Smooth muscle cell (in vitro differentiated cells): Measurements from ENCODE around the gene VEGFD. TPM values are rescaled to one million over a fixed set of nuclear protein-coding genes. Genes with fewer than 3 reads are reported as not detected.

Source experiments
- DNase-seq: peaks from one replicate; lab custom pipeline; 2025; ENCODE audit not compliant: unreplicated experiment; lab: John Stamatoyannopoulos, UW
- H2AFZ ChIP-seq: fragments of 200-600 bp; sonication (generic); 2 replicates; pipeline ENCODE4 v1.6.0; 2016; ENCODE audit warnings: antibody characterized with exemption, low read depth, mild to moderate bottlenecking
- H3F3A ChIP-seq: fragments of 200-600 bp; sonication (generic); 2 replicates; pipeline ENCODE4 v1.6.0; 2017; ENCODE audit warnings: antibody characterized with exemption, low read depth
- H3K27ac ChIP-seq: fragments of 200-600 bp; sonication (generic); 2 replicates; pipeline ENCODE4 v1.5.1; 2016; ENCODE audit warnings: low read depth, mild to moderate bottlenecking
- H3K27me3 ChIP-seq: fragments of 200-600 bp; sonication (generic); 2 replicates; pipeline ENCODE4 v1.6.1; 2016; ENCODE audit warnings: low read depth, mild to moderate bottlenecking
- H3K36me3 ChIP-seq: fragments of 200-600 bp; sonication (generic); 2 replicates; pipeline ENCODE4 v1.5.1; 2016; ENCODE audit warnings: low read depth
- H3K4me1 ChIP-seq: fragments of 200-600 bp; sonication (generic); 2 replicates; pipeline ENCODE4 v1.5.1; 2016; ENCODE audit warnings: low read depth
- H3K4me2 ChIP-seq: fragments of 200-600 bp; sonication (generic); 2 replicates; pipeline ENCODE4 v1.6.0; 2016; ENCODE audit warnings: mild to moderate bottlenecking
- H3K4me3 ChIP-seq: fragments of 200-600 bp; sonication (generic); 2 replicates; pipeline ENCODE4 v1.5.1; 2016; ENCODE audit warnings: mild to moderate bottlenecking
- H3K79me2 ChIP-seq: fragments of 200-600 bp; sonication (generic); 2 replicates; pipeline ENCODE4 v1.6.0; 2016; ENCODE audit warnings: low read depth, mild to moderate bottlenecking
- H3K9ac ChIP-seq: fragments of 200-600 bp; sonication (generic); 2 replicates; pipeline ENCODE4 v1.6.0; 2016; ENCODE audit warnings: low read depth
- H3K9me3 ChIP-seq: fragments of 200-600 bp; sonication (generic); replicated peaks from 2 replicates; pipeline ENCODE4 v1.5.1; 2016; ENCODE audit warnings: low read depth
- H4K20me1 ChIP-seq: fragments of 200-600 bp; sonication (generic); 2 replicates; pipeline ENCODE4 v1.6.0; 2016; ENCODE audit warnings: low read depth
- CTCF ChIP-seq: fragments of 200-600 bp; sonication (generic); IDR thresholded peaks from 2 replicates; pipeline ENCODE4 v1.5.1; 2017; ENCODE audit warnings: borderline replicate concordance, mild to moderate bottlenecking, antibody characterized with exemption; ENCODE audit not compliant: insufficient read depth, poor library complexity, severe bottlenecking
- WGBS: methylation state at CpG from one replicate; pipeline ENCODE4 v1.1.7; 2016; ENCODE audit warnings: low lambda C conversion rate; 5-methylcytosine and 5-hydroxymethylcytosine counted together
- polyA plus RNA-seq: library from polyadenylated mRNA; unstranded; fragments of >200 nt; fragmentation: Nextera tagmentation; extraction: Ambion mirVana; gene quantifications from 2 replicates; pipeline ENCODE4 v1.2.1, GENCODE V29; 2016
- total RNA-seq: library from RNA; depleted of rRNA; stranded (reverse); fragments of >200 nt; gene quantifications from 2 replicates; pipeline ENCODE4 v1.2.3, GENCODE V29; 2014

VEGFD gene, protein sequence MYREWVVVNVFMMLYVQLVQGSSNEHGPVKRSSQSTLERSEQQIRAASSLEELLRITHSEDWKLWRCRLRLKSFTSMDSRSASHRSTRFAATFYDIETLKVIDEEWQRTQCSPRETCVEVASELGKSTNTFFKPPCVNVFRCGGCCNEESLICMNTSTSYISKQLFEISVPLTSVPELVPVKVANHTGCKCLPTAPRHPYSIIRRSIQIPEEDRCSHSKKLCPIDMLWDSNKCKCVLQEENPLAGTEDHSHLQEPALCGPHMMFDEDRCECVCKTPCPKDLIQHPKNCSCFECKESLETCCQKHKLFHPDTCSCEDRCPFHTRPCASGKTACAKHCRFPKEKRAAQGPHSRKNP
- total RNA-seq (0.90 TPM in 1 of 2 replicates, not detected in the other), polyA plus RNA-seq (0.38 and 0.72 TPM in 2 replicates)

- Histone ChIP-seq H3K4me3 (no peak within 1 kb of the TSS), H4K20me1 (no peaks in the 10 kb centered on the region), H3K27me3 (no peaks in the 10 kb centered on the region), H3K79me2 (no peaks in the 10 kb centered on the region), H3K4me2 (no peak within 1 kb of the TSS), H3K36me3 (no peaks in the 10 kb centered on the region), H3K9me3 (no peaks in the 10 kb centered on the region), H2AFZ (no peak within 1 kb of the TSS), H3K27ac (no peak within 1 kb of the TSS), H3K4me1 (no peaks in the 10 kb centered on the region), H3F3A (no peaks in the 10 kb centered on the region), H3K9ac (no peak within 1 kb of the TSS)
- TF ChIP-seq CTCF, result no peak
- DNase-seq, result no peak
- WGBS, result 63% methylated on average over 2 of the region's 2 CpGs
Observed at GRCh38 chrX:15384304-15384703, at the start of gene VEGFD. Gene VEGFD, minus strand, starts transcription at chrX:15384413. Its CDS starts 467 bp downstream, at chrX:15383946.

- H2AFZ ChIP-seq, result no peak overlapping the region
- H3K4me1 ChIP-seq, result no peaks in the 10 kb centered on the region
- no peak overlapping the region for H3K9ac ChIP-seq
- H3K27me3 ChIP-seq, result no peaks in the 10 kb centered on the region
- no peak for TF ChIP-seq CTCF
- DNase-seq, result no peak
- no peak overlapping the region for H3K27ac ChIP-seq
- H3K36me3 ChIP-seq, result no peaks in the 10 kb centered on the region
- H3K4me2 ChIP-seq, result no peak overlapping the region
- H4K20me1 ChIP-seq, result no peaks in the 10 kb centered on the region
- no peaks in the 10 kb centered on the region for H3K79me2 ChIP-seq
- H3F3A ChIP-seq, result no peaks in the 10 kb centered on the region
- H3K4me3 ChIP-seq, result no peak overlapping the region
- WGBS, result 75% methylated on average over 1 of the region's 1 CpG
- H3K9me3 ChIP-seq, result no peaks in the 10 kb centered on the region
Observed at GRCh38 chrX:15430584-15430983, 46.4 kb upstream of the VEGFD start.

DNA sequence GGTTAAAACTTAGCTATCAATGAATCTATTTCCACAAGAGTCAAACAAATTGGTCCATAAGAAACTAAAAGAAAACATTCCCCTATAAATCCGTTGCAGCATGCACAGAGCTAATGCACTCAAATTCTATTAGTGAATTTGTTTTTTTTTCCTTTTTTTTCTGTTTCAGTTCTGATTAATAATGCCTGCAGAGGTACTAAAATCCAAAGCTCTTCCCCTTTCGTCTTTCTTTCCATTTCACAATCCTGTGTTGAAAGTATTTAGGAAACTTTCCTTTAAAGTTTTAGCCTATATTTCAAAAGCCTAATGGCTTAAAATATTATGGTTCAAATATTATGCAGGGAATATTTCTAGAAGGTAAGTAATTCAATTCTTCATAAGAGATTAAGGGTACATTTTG is 45.9 kb upstream of the VEGFD start:
- H3K36me3 ChIP-seq, result no peaks in the 10 kb centered on the region
- H3K4me1 ChIP-seq, result no peaks in the 10 kb centered on the region
- H2AFZ ChIP-seq, result no peak overlapping the region
- no peaks in the 10 kb centered on the region for H3K9me3 ChIP-seq
- no peaks in the 10 kb centered on the region for H3K27me3 ChIP-seq
- no peaks in the 10 kb centered on the region for H3K79me2 ChIP-seq
- H3K4me3 ChIP-seq, result no peak overlapping the region
- no peak overlapping the region for H3K27ac ChIP-seq
- no peak overlapping the region for H3K4me2 ChIP-seq
- no peaks in the 10 kb centered on the region for H4K20me1 ChIP-seq
- no peaks in the 10 kb centered on the region for H3F3A ChIP-seq
- no peak for TF ChIP-seq CTCF
- no peak for DNase-seq
- no peak overlapping the region for H3K9ac ChIP-seq
- 94% methylated on average over 2 of the region's 2 CpGs for WGBS

- no peaks in the 10 kb centered on the region for H3K9me3 ChIP-seq
- TF ChIP-seq CTCF, result no peak
- no peaks in the 10 kb centered on the region for H3K4me1 ChIP-seq
- H3K27me3 ChIP-seq, result no peaks in the 10 kb centered on the region
- H3K4me2 ChIP-seq, result no peak overlapping the region
- no peak overlapping the region for H2AFZ ChIP-seq
- H3K27ac ChIP-seq, result no peak overlapping the region
- DNase-seq, result no peak
- H4K20me1 ChIP-seq, result no peaks in the 10 kb centered on the region
- no peaks in the 10 kb centered on the region for H3K79me2 ChIP-seq
- WGBS, result 97% methylated on average over 1 of the region's 1 CpG
- H3K36me3 ChIP-seq, result no peaks in the 10 kb centered on the region
- H3K4me3 ChIP-seq, result no peak overlapping the region
- H3K9ac ChIP-seq, result no peak overlapping the region
- no peaks in the 10 kb centered on the region for H3F3A ChIP-seq
Observed at GRCh38 chrX:15425024-15425423, 40.8 kb upstream of the VEGFD start.
